Measurements from ENCODE around the gene NEK4. TPM values are rescaled to one million over a fixed set of nuclear protein-coding genes. Genes with fewer than 3 reads are reported as not detected.

The NEK4 gene
- total and polyA plus RNA-seq, 4 donors = 5.8 to 39.9 (median 19.1) TPM

- DNase-seq = no peak
- no peak for TF ChIP-seq CTCF (IDR thresholded peaks at IDR 0.05; ENCODE audit: control extremely low read depth, extremely low read depth)
- 65 to 67% methylated on average over 8 of the region's 8 CpGs for WGBS, 2 donors
Measured at GRCh38 chr3:52775877-52776276, 5.1 kb upstream of the NEK4 start.

GRCh38 chr3:52774901-52775864 is 4.4 kb upstream of the NEK4 start:
- peaks cover 0 to 2% (median 0%) of the 10 kb centered on the region in 4 donors for H3K9me3 ChIP-seq (ENCODE audit: control insufficient read depth in 4 of 4, insufficient read depth in 3 of 4, low read length in 3 of 4)
- DNase-seq = peak in 1 of 3 donors; percentile 13
- H3K4me1 ChIP-seq (ENCODE audit: control insufficient read depth in 5 of 5, insufficient read depth in 5 of 5, low read length in 5 of 5) = peaks cover 0 to 2% (median 0%) of the 10 kb centered on the region in 5 donors
- no peak overlapping the region for H3K4me3 ChIP-seq
- no peaks in the 10 kb centered on the region for H3K36me3 ChIP-seq (ENCODE audit: control insufficient read depth in 4 of 4, insufficient read depth in 4 of 4, low read length in 4 of 4)
- no peak for TF ChIP-seq CTCF (IDR thresholded peaks at IDR 0.05; ENCODE audit: control extremely low read depth, extremely low read depth)
- H3K9ac ChIP-seq (ENCODE audit: insufficient read depth in 1 of 2, low read length in 2 of 2) = no peak overlapping the region
- ATAC-seq (ENCODE audit: insufficient read depth, low FRiP score) = no peak
- 35 to 57% methylated on average over 6 of the region's 6 CpGs for WGBS, 2 donors
- no peak overlapping the region for H3K27ac ChIP-seq (ENCODE audit: low read depth in 1 of 2, low read length in 1 of 2)
- no peaks in the 10 kb centered on the region for H3K27me3 ChIP-seq (ENCODE audit: control insufficient read depth in 3 of 3, insufficient read depth in 3 of 3, low read length in 2 of 3)

More at GRCh38 chr3:52775877-52776276, 5.1 kb upstream of the NEK4 start:
- H3K9ac ChIP-seq (ENCODE audit: insufficient read depth in 1 of 2, low read length in 2 of 2) = no peak overlapping the region
- H3K27ac ChIP-seq (ENCODE audit: low read depth in 1 of 2, low read length in 1 of 2) = no peak overlapping the region
- peaks cover 0 to 2% (median 0%) of the 10 kb centered on the region in 5 donors for H3K4me1 ChIP-seq (ENCODE audit: control insufficient read depth in 5 of 5, insufficient read depth in 5 of 5, low read length in 5 of 5)
- H3K36me3 ChIP-seq (ENCODE audit: control insufficient read depth in 4 of 4, insufficient read depth in 4 of 4, low read length in 4 of 4) = no peaks in the 10 kb centered on the region
- peaks cover 0 to 2% (median 0%) of the 10 kb centered on the region in 4 donors for H3K9me3 ChIP-seq (ENCODE audit: control insufficient read depth in 4 of 4, insufficient read depth in 3 of 4, low read length in 3 of 4)
- H3K27me3 ChIP-seq (ENCODE audit: control insufficient read depth in 3 of 3, insufficient read depth in 3 of 3, low read length in 2 of 3) = no peaks in the 10 kb centered on the region
- H3K4me3 ChIP-seq = no peak overlapping the region
- ATAC-seq (ENCODE audit: insufficient read depth, low FRiP score) = no peak

- no peaks in the 10 kb centered on the region for H3K27me3 ChIP-seq (ENCODE audit: control insufficient read depth in 3 of 3, insufficient read depth in 3 of 3, low read length in 2 of 3)
- H3K9me3 ChIP-seq (ENCODE audit: control insufficient read depth in 4 of 4, insufficient read depth in 3 of 4, low read length in 3 of 4) = peaks cover 0 to 2% (median 0%) of the 10 kb centered on the region in 4 donors
- no peak overlapping the region for H3K9ac ChIP-seq (ENCODE audit: insufficient read depth in 1 of 2, low read length in 2 of 2)
- no peaks in the 10 kb centered on the region for H3K36me3 ChIP-seq (ENCODE audit: control insufficient read depth in 4 of 4, insufficient read depth in 4 of 4, low read length in 4 of 4)
- H3K27ac ChIP-seq (ENCODE audit: low read depth in 1 of 2, low read length in 1 of 2) = no peak overlapping the region
- ATAC-seq (ENCODE audit: insufficient read depth, low FRiP score) = no peak
- H3K4me1 ChIP-seq (ENCODE audit: control insufficient read depth in 5 of 5, insufficient read depth in 5 of 5, low read length in 5 of 5) = peaks cover 0 to 9% (median 4%) of the 10 kb centered on the region in 5 donors
- no peak overlapping the region for H3K4me3 ChIP-seq
- DNase-seq = no peak
- WGBS, 2 donors = 78 to 86% methylated on average over 8 of the region's 8 CpGs
- TF ChIP-seq CTCF (IDR thresholded peaks at IDR 0.05; ENCODE audit: control extremely low read depth, extremely low read depth) = no peak
Measured at GRCh38 chr3:52774066-52774713, 3.5 kb upstream of the NEK4 start.

Data from lung (tissue), 12 donors.